GM19324 (cell line): Measurements from ENCODE around the gene ABL2.
"Not testable (repeated sequence)": the region's sequence is repeated elsewhere in the genome, so short reads cannot be mapped to it uniquely, and the experiment has no call there.

Experiments used
- ATAC-seq: cut with Tn5 transposase; IDR thresholded peaks from one replicate; pipeline ENCODE4 v1.9.1; 2021; ENCODE audit warnings: mild to moderate bottlenecking, moderate library complexity; ENCODE audit not compliant: unreplicated experiment, low FRiP score

ABL2 gene

DNA sequence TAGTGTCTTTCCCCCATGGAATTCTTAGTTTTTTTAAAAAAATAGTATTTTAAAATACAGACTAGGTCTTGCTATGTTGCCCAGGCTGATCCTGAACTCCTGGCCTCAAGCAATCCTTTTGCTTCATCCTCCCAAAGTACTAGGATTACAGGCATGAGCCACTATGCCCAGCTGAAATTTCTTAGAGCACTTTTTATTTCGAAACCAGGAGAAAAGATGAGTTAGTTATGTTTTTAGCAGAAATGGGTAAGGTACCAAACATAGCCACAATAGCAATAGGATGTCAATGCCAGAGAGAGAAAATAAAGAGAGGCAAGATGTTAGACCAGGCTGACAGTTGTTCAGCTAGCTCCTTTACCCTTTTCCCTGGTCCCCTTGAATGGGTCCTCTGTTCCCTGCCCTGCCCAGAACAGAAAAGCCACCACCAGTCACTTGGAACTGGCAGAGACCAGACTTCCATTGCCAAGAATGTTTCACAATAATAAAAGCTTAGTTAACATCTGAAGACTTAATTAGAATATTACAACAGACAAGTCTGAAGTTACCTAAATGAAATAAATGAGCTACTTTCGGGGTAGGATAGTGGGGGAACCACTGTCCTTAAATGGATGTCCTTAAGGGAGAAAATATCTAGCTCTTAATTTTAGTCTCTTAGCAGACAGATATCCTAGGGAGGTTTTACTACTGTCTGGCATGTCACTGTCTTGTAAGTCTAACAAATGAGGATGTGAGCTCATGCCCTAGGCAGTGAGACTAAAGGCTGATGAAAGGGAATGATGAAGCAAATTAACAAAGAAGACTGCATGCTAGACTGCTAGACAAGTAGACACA lies 54.3 kb downstream of the ABL2 start:
- no peak for ATAC-seq

- ATAC-seq: not testable (repeated sequence)
Observed at GRCh38 chr1:179170468-179170770, 59.1 kb downstream of the ABL2 start.

GRCh38 chr1:179169616-179170467 lies 59.6 kb downstream of the ABL2 start:
- ATAC-seq: no peak

DNA sequence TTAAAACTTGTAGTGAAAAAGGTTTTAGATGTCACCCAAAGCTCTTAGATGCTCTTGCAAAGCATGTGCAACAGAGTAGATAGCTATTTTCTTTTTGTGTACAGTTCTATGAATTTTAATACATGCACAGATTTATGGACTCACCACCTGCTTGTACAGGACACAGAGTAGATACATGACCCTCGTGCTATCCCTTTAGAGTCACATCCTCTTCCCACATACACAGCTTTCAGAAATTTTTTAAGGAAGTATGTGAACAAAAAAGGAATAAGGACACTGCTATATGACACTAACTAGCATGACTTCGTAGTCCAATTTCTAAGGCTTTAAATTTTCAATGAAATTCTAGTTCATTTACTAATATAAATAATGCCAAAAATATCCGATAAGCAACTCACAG lies 60.9 kb downstream of the ABL2 start:
- no peak for ATAC-seq

- ATAC-seq: no peak
Observed at GRCh38 chr1:179167955-179168354, 61.5 kb downstream of the ABL2 start.

- ATAC-seq: no peak
Observed at GRCh38 chr1:179167418-179167777, 62.1 kb downstream of the ABL2 start.

GRCh38 chr1:179166663-179167417 lies 62.6 kb downstream of the ABL2 start:
- ATAC-seq: no peak

DNA sequence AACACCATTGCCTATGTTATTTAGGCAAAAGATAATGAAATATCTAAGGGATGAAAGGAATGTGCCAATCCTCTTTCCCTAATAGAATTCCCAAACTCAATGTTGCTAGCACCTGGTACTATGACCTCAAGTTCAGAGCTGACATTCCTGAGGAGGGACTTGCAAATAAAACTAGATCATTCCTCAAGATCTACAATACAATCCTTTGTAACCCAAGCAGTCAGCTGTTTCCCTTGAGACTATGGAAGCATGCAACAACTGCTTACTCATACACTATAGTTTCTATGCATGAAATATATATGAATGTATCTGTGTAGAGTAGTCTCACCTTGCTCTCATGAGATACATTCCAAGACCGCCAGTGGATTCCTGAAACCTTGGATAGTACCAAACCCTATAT lies 65.0 kb downstream of the ABL2 start:
- no peak for ATAC-seq

GRCh38 chr1:179156708-179157107 lies 72.8 kb downstream of the ABL2 start:
- no peak for ATAC-seq

GRCh38 chr1:179156026-179156425 lies 73.5 kb downstream of the ABL2 start:
- no peak for ATAC-seq

GRCh38 chr1:179155615-179156014 lies 73.9 kb downstream of the ABL2 start:
- no peak for ATAC-seq

GRCh38 chr1:179154437-179154836 lies 75.0 kb downstream of the ABL2 start:
- ATAC-seq: no peak

DNA sequence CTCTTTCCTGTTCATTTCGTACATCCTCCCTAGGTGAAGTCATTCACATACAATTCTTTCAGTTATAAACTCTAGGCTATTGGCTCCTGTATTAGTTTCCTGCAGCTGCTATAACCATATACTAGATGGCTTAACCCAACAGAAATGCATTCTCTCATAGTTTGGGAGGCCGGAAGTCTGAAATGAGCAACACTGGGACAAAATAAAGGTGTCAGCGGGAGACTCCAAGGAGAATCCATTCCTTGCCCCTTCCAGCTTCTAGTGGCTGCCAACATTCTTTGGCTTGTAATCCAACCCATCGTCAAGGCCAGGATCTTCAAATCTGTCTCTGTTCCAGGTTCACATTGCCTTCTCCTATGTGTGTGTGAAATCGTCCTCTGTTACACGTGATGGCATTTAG lies 76.3 kb downstream of the ABL2 start:
- ATAC-seq: no peak

GRCh38 chr1:179151908-179152682 lies 77.4 kb downstream of the ABL2 start:
- ATAC-seq: no peak

DNA sequence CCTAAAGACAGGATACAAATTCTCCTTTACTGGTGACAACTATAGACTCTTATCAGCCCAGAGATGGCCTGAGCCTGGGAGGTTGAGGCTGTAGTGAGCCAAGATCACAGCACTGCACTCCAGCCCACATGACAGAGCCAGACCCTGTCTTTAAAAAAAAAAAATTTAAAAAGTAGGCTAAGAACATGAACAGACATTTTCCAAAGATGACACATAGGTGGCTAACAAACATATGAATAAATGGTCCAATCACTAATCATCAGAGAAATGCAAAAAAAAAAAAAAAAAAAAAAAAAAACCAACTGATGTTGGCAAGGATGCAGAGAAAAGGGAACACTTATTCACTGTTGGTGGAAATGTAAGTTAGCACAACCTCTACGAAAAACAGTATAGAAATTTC lies 82.6 kb downstream of the ABL2 start:
- ATAC-seq: no peak

DNA sequence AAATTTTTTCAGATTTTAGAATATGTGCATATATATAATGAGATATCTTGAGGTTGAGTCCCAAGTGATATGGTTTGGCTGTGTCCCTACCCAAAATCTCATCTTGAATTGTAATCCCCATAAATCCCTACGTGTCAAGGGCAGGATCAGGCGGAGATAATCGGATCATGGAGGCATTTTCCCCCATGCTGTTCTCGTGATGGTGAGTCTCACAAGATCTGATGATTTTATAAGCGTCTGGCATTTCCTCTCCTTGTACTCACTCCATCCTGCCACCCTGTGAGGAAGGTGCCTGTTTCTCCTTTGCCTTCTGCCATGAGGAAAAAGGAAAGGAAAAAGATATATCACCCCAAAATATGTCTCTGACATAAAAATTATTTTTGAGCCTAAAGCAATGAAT lies 83.0 kb downstream of the ABL2 start:
- no peak for ATAC-seq

- no peak for ATAC-seq
Observed at GRCh38 chr1:179145521-179145920, 84.0 kb downstream of the ABL2 start.

- no peak for ATAC-seq
Observed at GRCh38 chr1:179144626-179145025, 84.9 kb downstream of the ABL2 start.

- ATAC-seq: no peak
Observed at GRCh38 chr1:179143322-179143721, 86.2 kb downstream of the ABL2 start.

GRCh38 chr1:179142889-179143299 lies 86.6 kb downstream of the ABL2 start:
- no peak for ATAC-seq
